SH-SY5Y (cell line): Measurements from ENCODE around the gene TRDN.

ENCODE experiments used
- GATA2 ChIP-seq: IDR thresholded peaks from 2 replicates; pipeline ENCODE4 v1.6.1; 2011; ENCODE audit warnings: mild to moderate bottlenecking, low read depth, low read length
- GATA3 ChIP-seq: IDR thresholded peaks from 2 replicates; pipeline ENCODE4 v1.6.1; 2011; ENCODE audit warnings: low read depth, mild to moderate bottlenecking, low read length, moderate library complexity

DNA sequence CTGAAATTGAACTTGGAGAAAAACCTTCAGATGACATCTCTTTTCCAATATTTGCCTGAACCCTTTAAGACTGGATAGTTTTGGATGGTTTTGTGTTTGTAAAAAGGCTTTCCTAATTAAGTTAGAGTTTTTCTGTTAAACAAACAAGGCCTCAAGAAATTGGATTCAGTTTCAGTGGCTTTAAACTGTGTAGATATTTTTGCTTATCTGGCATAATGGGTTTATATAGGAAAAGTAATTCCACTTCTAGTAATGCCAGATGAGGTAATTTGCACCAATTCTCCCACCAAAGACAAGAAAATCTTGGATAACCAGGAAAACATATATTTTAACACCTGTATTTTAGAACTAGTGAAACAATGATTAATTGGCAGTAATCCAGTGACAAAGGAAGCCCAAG is 12.0 kb upstream of the TRDN start:
- TF ChIP-seq GATA2 (no peak), GATA3 (no peak)
